OCI-LY7 (cell line): Measurements from ENCODE around the gene ALLC. TPM values are rescaled to one million over a fixed set of nuclear protein-coding genes. Genes with fewer than 3 reads are reported as not detected.

Source experiments
- BruUV-seq: library from RNA; stranded (reverse); fragments of 400-500 nt; replicated peaks from 2 replicates; lab custom pipeline; 2021; lab: Mats Ljungman, UMichigan
- CTCF ChIA-PET: fragments of 300-600 bp; sonication (Branson Sonifier 250); formaldehyde crosslinking; loops from one replicate; lab custom pipeline; 2022; ENCODE audit warnings: antibody characterized with exemption; ENCODE audit not compliant: unreplicated experiment; lab: Charles Lee
- POLR2A ChIA-PET: fragments of 300-600 bp; sonication (Branson Sonifier 250); formaldehyde crosslinking; loops from one replicate; lab custom pipeline; 2022; ENCODE audit warnings: antibody characterized with exemption; lab: Charles Lee
- DNase-seq: peaks from one replicate; pipeline ENCODE4 v3.0.0-alpha.2; 2015; ENCODE audit warnings: low spot score
- H2AFZ ChIP-seq: fragments of 200-600 bp; sonication (generic), shearing (Covaris generic); 2 replicates; pipeline ENCODE4 v1.6.1; 2014; ENCODE audit warnings: mild to moderate bottlenecking, antibody characterized with exemption, low read length, moderate library complexity
- H3K27ac ChIP-seq: fragments of 200-600 bp; sonication (generic); 2 replicates; pipeline ENCODE4 v1.5.1; 2014; ENCODE audit warnings: mixed run types, low read depth, mild to moderate bottlenecking, moderate library complexity, low read length, inconsistent platforms; ENCODE audit not compliant: poor library complexity, severe bottlenecking
- H3K36me3 ChIP-seq: fragments of 200-600 bp; sonication (generic); 2 replicates; pipeline ENCODE4 v1.6.1; 2014; ENCODE audit warnings: mild to moderate bottlenecking, antibody characterized with exemption, low read length, moderate library complexity, mixed read lengths; ENCODE audit not compliant: insufficient read depth
- H3K4me1 ChIP-seq: fragments of 200-600 bp; sonication (generic); 2 replicates; pipeline ENCODE4 v1.5.1; 2014; ENCODE audit warnings: mild to moderate bottlenecking, low read length; ENCODE audit not compliant: insufficient read depth, poor library complexity, severe bottlenecking
- H3K4me2 ChIP-seq: fragments of 200-600 bp; sonication (generic); 2 replicates; pipeline ENCODE4 v1.6.1; 2014; ENCODE audit warnings: mild to moderate bottlenecking, low read length
- H3K4me3 ChIP-seq: fragments of 200-600 bp; sonication (generic); 2 replicates; pipeline ENCODE4 v1.5.1; 2014; ENCODE audit warnings: mild to moderate bottlenecking, low read depth, low read length; ENCODE audit not compliant: poor library complexity, severe bottlenecking
- H3K79me2 ChIP-seq: fragments of 200-600 bp; sonication (generic); 2 replicates; pipeline ENCODE4 v1.6.1; 2016; ENCODE audit warnings: low read depth, mild to moderate bottlenecking, low read length, moderate library complexity, mixed read lengths; ENCODE audit not compliant: insufficient read depth
- H3K9me2 ChIP-seq: fragments of 200-600 bp; sonication (generic); 2 replicates; pipeline ENCODE4 v1.6.1; 2016; ENCODE audit warnings: mild to moderate bottlenecking, low read length, mixed read lengths; ENCODE audit not compliant: insufficient read depth
- H3K9me3 ChIP-seq: fragments of 200-600 bp; sonication (generic); 2 replicates; pipeline ENCODE4 v1.6.1; 2014; ENCODE audit warnings: mild to moderate bottlenecking, mixed run types, low read length, mixed read lengths
- H4K20me1 ChIP-seq: fragments of 200-600 bp; sonication (generic); 2 replicates; pipeline ENCODE4 v1.6.1; 2014; ENCODE audit warnings: mild to moderate bottlenecking, antibody characterized with exemption, low read length, moderate library complexity, mixed read lengths; ENCODE audit not compliant: insufficient read depth
- CTCF ChIP-seq: fragments of 200-600 bp; sonication (generic); conservative IDR thresholded peaks from 2 replicates; pipeline ENCODE4 v1.5.1; 2014; ENCODE audit warnings: mild to moderate bottlenecking, antibody characterized with exemption, low read length, moderate library complexity, mixed read lengths
- EZH2phosphoT487 ChIP-seq: fragments of 200-600 bp; sonication (generic); IDR thresholded peaks from 2 replicates; pipeline ENCODE4 v1.6.1; 2018; ENCODE audit warnings: low read depth, borderline replicate concordance, mild to moderate bottlenecking, mixed run types, antibody characterized with exemption, low read length, moderate library complexity, mixed read lengths
- intact Hi-C: fragments of 100-400 bp; cut with micrococcal nuclease; formaldehyde crosslinking; loops from one replicate; pipeline ENCODE4 v1.10.0; 2022; ENCODE audit not compliant: unreplicated experiment
- total RNA-seq, 2 experiments: library from RNA; depleted of rRNA in 1 of 2; stranded (reverse); fragments of >200 nt in 1 of 2; shearing (Covaris generic) in 1 of 2; gene quantifications; 2 replicates each; pipeline ENCODE4 v1.2.3, GENCODE V29; 2014 to 2022

ALLC gene
- total RNA-seq, 2 experiments from 2014 or later = not detected

- intact Hi-C loops = no loop called here
- Histone ChIP-seq H3K79me2 (no peaks in the 10 kb centered on the region), H3K9me3 (no peaks in the 10 kb centered on the region), H3K4me3 (no peak overlapping the region), H3K4me1 (peaks cover 20% of the 10 kb centered on the region), H3K36me3 (no peaks in the 10 kb centered on the region), H3K4me2 (no peak overlapping the region), H3K27ac (no peak overlapping the region), H4K20me1 (no peaks in the 10 kb centered on the region), H3K9me2 (no peaks in the 10 kb centered on the region), H2AFZ (no peak overlapping the region)
- no peak for DNase-seq
- CTCF ChIA-PET = interaction anchor here (0.9 kb wide), 1 partner anchor 13 kb away, joined by 3 read pairs; no protein-coding TSS in a partner anchor
- no peak for TF ChIP-seq CTCF
- no peak for TF ChIP-seq EZH2phosphoT487
- no TSS peak for BruUV-seq
- POLR2A ChIA-PET = interaction anchor here (0.6 to 1.2 kb wide), 9 partner anchors 20 to 1419 kb away, joined by 3 to 7 read pairs (median 3); no protein-coding TSS in a partner anchor
These were observed 6.9 kb downstream of the ALLC start for GRCh38 chr2:3664925-3665324.

- Histone ChIP-seq H3K36me3 (no peaks in the 10 kb centered on the region), H3K4me1 (peaks cover 17% of the 10 kb centered on the region), H3K9me3 (no peaks in the 10 kb centered on the region), H4K20me1 (no peaks in the 10 kb centered on the region), H3K9me2 (no peaks in the 10 kb centered on the region), H3K4me3 (no peak overlapping the region), H3K79me2 (no peaks in the 10 kb centered on the region), H3K27ac (no peak overlapping the region), H2AFZ (no peak overlapping the region), H3K4me2 (peak overlapping the region; percentile 24; the same call in 1 of the 2 replicates)
- ChIA-PET POLR2A (no interaction called here), CTCF (no interaction called here)
- intact Hi-C loops = no loop called here
- no peak for DNase-seq
- BruUV-seq = no TSS peak
- TF ChIP-seq EZH2phosphoT487 = no peak
- TF ChIP-seq CTCF = no peak
These were observed 8.0 kb downstream of the ALLC start for GRCh38 chr2:3665886-3666612.

- TF ChIP-seq CTCF (no peak), EZH2phosphoT487 (no peak)
- Histone ChIP-seq H4K20me1 (no peaks in the 10 kb centered on the region), H3K4me1 (peaks cover 12% of the 10 kb centered on the region), H3K9me3 (no peaks in the 10 kb centered on the region), H3K79me2 (no peaks in the 10 kb centered on the region), H3K9me2 (no peaks in the 10 kb centered on the region), H2AFZ (no peak overlapping the region), H3K27ac (no peak overlapping the region), H3K4me3 (no peak overlapping the region), H3K36me3 (no peaks in the 10 kb centered on the region), H3K4me2 (peak overlapping the region; percentile 24; the same call in 1 of the 2 replicates)
- no peak for DNase-seq
- BruUV-seq = no TSS peak
- intact Hi-C loops = no loop called here
- ChIA-PET CTCF (interaction anchor here (0.5 kb wide), 1 partner anchor 147 kb away, joined by 5 read pairs; no protein-coding TSS in a partner anchor), POLR2A (interaction anchor here (0.6 kb wide), 2 partner anchors 244 to 1740 kb away, joined by 3 to 4 read pairs; no protein-coding TSS in a partner anchor)
These were observed 8.6 kb downstream of the ALLC start for GRCh38 chr2:3666613-3666975.
